Natural killer cell (primary cell): ENCODE data around the gene EFHC1. TPM values are rescaled to one million over a fixed set of nuclear protein-coding genes. Genes with fewer than 3 reads are reported as not detected.

ENCODE experiments used
- ATAC-seq, 3 donors: fragments of 150-1000 bp in 2 of 3; fragments of 200-7000 bp in 1 of 3; cut with Tn5 transposase; 1 replicate in 1 of 3; 2 replicates in 2 of 3; pipeline ENCODE4 v1.10.0; 2021; ENCODE audit warnings: mild to moderate bottlenecking in 2 of 3, moderate library complexity in 2 of 3
- DNase-seq, 2 donors: peaks; one replicate each; pipeline versions ENCODE4 v3.0.0 to v3.0.0-alpha.2; 2013 to 2021; ENCODE audit warnings: mixed read lengths in 1 of 2
- H3K27ac ChIP-seq: one replicate; pipeline ENCODE4 v1.5.1; 2013; ENCODE audit warnings: mild to moderate bottlenecking, low read length
- H3K27me3 ChIP-seq: one replicate; pipeline ENCODE4 v1.6.1; 2013; ENCODE audit warnings: low read length; ENCODE audit not compliant: control insufficient read depth, insufficient read depth
- H3K36me3 ChIP-seq: one replicate; pipeline ENCODE4 v1.6.1; 2013; ENCODE audit warnings: low read length; ENCODE audit not compliant: control insufficient read depth, insufficient read depth
- H3K4me1 ChIP-seq: one replicate; pipeline ENCODE4 v1.6.1; 2013; ENCODE audit warnings: low read length; ENCODE audit not compliant: control insufficient read depth, insufficient read depth
- H3K4me3 ChIP-seq: one replicate; pipeline ENCODE4 v1.5.1; 2013; ENCODE audit warnings: low read length
- H3K9me3 ChIP-seq: one replicate; pipeline ENCODE4 v1.6.1; 2013; ENCODE audit warnings: low read length; ENCODE audit not compliant: control insufficient read depth, insufficient read depth
- H3K27ac Mint-ChIP-seq, 2 donors: one replicate each; pipeline ENCODE4 v1.8.0; 2022; ENCODE audit warnings: mild to moderate bottlenecking in 2 of 2, mixed read lengths in 2 of 2, moderate library complexity in 1 of 2
- H3K27me3 Mint-ChIP-seq, 2 donors: one replicate each; pipeline ENCODE4 v1.8.0; 2022; ENCODE audit warnings: low read depth in 2 of 2, mixed read lengths in 2 of 2
- H3K36me3 Mint-ChIP-seq: one replicate; pipeline ENCODE4 v1.8.0; 2022; ENCODE audit warnings: mixed read lengths
- H3K4me1 Mint-ChIP-seq, 2 donors: one replicate each; pipeline ENCODE4 v1.8.0; 2022; ENCODE audit warnings: mixed read lengths in 2 of 2
- H3K4me3 Mint-ChIP-seq: one replicate; pipeline ENCODE4 v1.8.0; 2022; ENCODE audit warnings: mild to moderate bottlenecking, moderate library complexity, mixed read lengths
- H3K9me3 Mint-ChIP-seq, 2 donors: one replicate each; pipeline ENCODE4 v1.8.0; 2022; ENCODE audit warnings: mixed read lengths in 2 of 2
- WGBS: methylation state at CpG from one replicate; pipeline ENCODE4 v1.1.7; 2013; ENCODE audit warnings: missing lambda C conversion rate; ENCODE audit not compliant: insufficient coverage; 5-methylcytosine and 5-hydroxymethylcytosine counted together
- intact Hi-C: fragments of 100-400 bp; cut with micrococcal nuclease; formaldehyde crosslinking; loops from one replicate; pipeline ENCODE4 v1.14.2; 2022
- total RNA-seq, 4 donors: library from RNA; stranded (reverse); fragments of 120-200 nt in 1 of 4; gene quantifications; one replicate each; pipeline versions ENCODE4 v1.2.3 to v1.2.4, GENCODE V29; 2013 to 2022
- TF ChIP-seq, protein P1 (sequence below): fragments of 200-600 bp; IDR thresholded peaks from one replicate; pipeline ENCODE4 v1.8.0; 2022; ENCODE audit warnings: antibody characterized with exemption

EFHC1 gene
- total RNA-seq, 3 donors from 2014 or later (not counting 1 experiment from before 2014, with no cell fraction given): 10.7 to 20.9 (median 13.7) TPM

DNA sequence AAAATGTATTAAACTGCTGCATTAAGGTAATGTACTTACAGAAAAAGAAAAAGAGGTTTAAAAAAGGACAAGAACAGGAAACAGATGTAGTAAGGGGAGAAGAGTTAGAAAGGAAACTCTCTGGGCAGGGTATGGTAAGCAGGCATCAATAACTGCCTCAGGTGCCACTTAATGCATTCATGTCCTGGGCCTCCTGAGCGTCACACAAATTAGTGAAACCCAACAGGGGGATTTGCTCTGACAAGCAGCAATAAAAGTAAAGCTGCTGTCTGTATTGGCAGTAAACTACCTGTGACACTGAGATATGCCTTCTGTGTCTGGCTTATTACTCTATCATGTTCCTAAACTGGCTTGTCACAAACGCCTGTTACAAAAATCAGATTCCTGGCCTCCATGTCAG is 1.5 kb upstream of the EFHC1 start:
- 54% methylated on average over 2 of the region's 2 CpGs for WGBS
- Histone ChIP-seq H3K36me3 (no peaks in the 10 kb centered on the region), H3K4me1 (peaks cover 15% of the 10 kb centered on the region), H3K4me3 (no peak overlapping the region), H3K9me3 (no peaks in the 10 kb centered on the region), H3K27me3 (no peaks in the 10 kb centered on the region), H3K27ac (no peak overlapping the region)
- peaks cover 0 to 7% of the 10 kb centered on the region in 2 donors for H3K27me3 Mint-ChIP-seq
- ATAC-seq (no peak), DNase-seq (no peak)
- peak overlapping the region; percentile 35 for H3K4me3 Mint-ChIP-seq
- no peaks in the 10 kb centered on the region for H3K4me1 Mint-ChIP-seq
- no peaks in the 10 kb centered on the region for H3K9me3 Mint-ChIP-seq
- TF ChIP-seq, protein P1, sequence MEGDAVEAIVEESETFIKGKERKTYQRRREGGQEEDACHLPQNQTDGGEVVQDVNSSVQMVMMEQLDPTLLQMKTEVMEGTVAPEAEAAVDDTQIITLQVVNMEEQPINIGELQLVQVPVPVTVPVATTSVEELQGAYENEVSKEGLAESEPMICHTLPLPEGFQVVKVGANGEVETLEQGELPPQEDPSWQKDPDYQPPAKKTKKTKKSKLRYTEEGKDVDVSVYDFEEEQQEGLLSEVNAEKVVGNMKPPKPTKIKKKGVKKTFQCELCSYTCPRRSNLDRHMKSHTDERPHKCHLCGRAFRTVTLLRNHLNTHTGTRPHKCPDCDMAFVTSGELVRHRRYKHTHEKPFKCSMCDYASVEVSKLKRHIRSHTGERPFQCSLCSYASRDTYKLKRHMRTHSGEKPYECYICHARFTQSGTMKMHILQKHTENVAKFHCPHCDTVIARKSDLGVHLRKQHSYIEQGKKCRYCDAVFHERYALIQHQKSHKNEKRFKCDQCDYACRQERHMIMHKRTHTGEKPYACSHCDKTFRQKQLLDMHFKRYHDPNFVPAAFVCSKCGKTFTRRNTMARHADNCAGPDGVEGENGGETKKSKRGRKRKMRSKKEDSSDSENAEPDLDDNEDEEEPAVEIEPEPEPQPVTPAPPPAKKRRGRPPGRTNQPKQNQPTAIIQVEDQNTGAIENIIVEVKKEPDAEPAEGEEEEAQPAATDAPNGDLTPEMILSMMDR: no peak
- H3K36me3 Mint-ChIP-seq: no peaks in the 10 kb centered on the region
- H3K27ac Mint-ChIP-seq: no peak overlapping the region
- intact Hi-C loops: no loop called here

DNA sequence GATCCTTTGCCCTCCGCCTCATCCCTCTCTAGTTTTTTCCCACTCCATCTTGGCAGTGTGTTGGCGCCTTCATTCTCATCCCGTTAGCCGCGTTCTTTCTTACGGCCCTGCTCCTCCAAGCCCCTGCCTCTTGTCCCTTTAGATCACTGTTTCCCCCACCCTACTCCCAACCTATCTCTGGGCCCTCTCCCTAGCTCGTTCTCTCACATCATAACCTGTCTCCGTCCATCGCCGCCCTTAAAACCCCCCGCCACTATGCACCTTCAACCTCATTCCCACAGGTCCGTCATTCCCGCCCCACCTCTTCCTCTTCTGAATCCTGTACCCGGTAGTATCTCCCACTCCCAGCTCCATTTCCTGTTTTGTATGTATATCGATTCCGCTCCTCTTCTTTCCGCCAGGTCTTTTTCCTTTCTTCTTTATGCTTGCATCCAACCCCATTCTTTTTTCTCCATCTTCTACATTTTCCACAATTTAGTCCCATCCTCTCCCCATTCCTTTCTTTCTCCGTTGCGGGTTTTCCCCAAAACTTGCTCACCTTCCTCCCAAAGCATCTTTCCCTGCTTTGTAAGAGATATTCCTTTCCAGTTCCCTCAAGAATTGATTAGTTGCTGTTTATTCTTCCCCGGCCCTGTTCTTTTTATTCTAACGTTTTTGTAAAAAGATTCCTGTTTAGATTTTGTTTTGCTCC is 671 bp downstream of the EFHC1 start:
- Histone ChIP-seq H3K27me3 (no peaks in the 10 kb centered on the region), H3K27ac (peak overlapping the region; percentile 71), H3K9me3 (no peaks in the 10 kb centered on the region), H3K4me1 (peaks cover 15% of the 10 kb centered on the region), H3K4me3 (peak overlapping the region; percentile 87), H3K36me3 (no peaks in the 10 kb centered on the region)
- intact Hi-C loops: loop anchor here (1.0 kb wide), 4 partner anchors 59 to 242 kb away; partner anchors contain the start of genes MCM3 and PAQR8
- Mint-ChIP-seq H3K4me1 (no peaks in the 10 kb centered on the region), H3K27me3 (peaks cover 0 to 7% of the 10 kb centered on the region in 2 donors), H3K36me3 (no peaks in the 10 kb centered on the region), H3K27ac (no peak overlapping the region), H3K4me3 (no peak overlapping the region), H3K9me3 (no peaks in the 10 kb centered on the region)
- TF ChIP-seq, protein P1: no peak
- WGBS: 9% methylated on average over 19 of the region's 21 CpGs
- no peak for DNase-seq
- ATAC-seq: no peak

DNA sequence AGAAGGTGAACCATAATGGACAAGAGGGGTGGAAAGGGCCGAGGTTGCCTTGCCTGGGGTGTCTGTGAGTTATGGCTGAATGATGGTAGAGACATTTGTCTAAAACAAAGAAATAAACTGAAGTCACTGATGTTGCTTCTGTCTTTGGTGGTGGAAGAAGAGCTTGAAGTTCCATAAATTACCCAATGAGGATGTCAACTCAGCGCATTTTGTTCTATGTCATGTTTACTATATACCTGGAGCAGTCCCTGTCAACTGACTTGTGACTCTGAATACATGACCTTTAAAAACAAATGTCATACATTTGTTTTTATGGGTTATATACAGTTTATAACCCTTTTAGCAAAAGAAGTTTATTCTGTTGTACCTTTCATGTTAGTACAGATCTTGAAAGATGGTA is 2.0 kb downstream of the EFHC1 start:
- H3K27me3 ChIP-seq: no peaks in the 10 kb centered on the region
- intact Hi-C loops: no loop called here
- Mint-ChIP-seq H3K27ac (no peak overlapping the region), H3K4me1 (no peaks in the 10 kb centered on the region), H3K9me3 (no peaks in the 10 kb centered on the region), H3K27me3 (no peaks in the 10 kb centered on the region), H3K36me3 (no peaks in the 10 kb centered on the region), H3K4me3 (no peak overlapping the region)
- WGBS: 95% methylated on average over 2 of the region's 2 CpGs
- H3K4me3 ChIP-seq: no peak overlapping the region
- DNase-seq: no peak
- H3K27ac ChIP-seq: no peak overlapping the region
- no peaks in the 10 kb centered on the region for H3K9me3 ChIP-seq
- peaks cover 15% of the 10 kb centered on the region for H3K4me1 ChIP-seq
- ATAC-seq: no peak
- TF ChIP-seq, protein P1: no peak
- H3K36me3 ChIP-seq: no peaks in the 10 kb centered on the region

DNA sequence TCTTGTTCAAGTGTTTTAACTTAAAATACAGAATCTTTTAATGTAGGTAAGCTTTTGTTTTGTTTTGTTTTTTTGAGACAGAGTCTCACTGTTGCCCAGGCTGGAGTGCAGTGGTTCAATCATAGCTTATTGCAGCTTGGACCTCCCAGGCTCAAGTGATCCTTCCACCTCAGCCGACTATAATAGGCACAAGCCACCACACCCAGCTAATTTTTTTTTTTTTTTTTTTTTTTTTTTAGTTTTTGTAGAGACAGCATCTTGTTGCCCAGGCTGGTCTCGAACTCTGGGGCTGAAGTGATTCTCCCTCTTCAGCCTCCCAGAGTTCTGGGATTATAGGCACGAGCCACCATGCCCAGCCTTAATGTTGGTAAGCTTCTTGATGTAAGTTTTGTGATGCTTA is 3.3 kb downstream of the EFHC1 start:
- intact Hi-C loops: no loop called here

More for the DNA sequence above, 3.3 kb downstream of the EFHC1 start:
- Histone ChIP-seq H3K36me3 (no peaks in the 10 kb centered on the region), H3K27me3 (no peaks in the 10 kb centered on the region), H3K9me3 (no peaks in the 10 kb centered on the region), H3K4me1 (peaks cover 15% of the 10 kb centered on the region), H3K4me3 (no peak overlapping the region), H3K27ac (no peak overlapping the region)
- ATAC-seq: no peak
- Mint-ChIP-seq H3K9me3 (no peaks in the 10 kb centered on the region), H3K4me1 (no peaks in the 10 kb centered on the region), H3K36me3 (no peaks in the 10 kb centered on the region), H3K27ac (no peak overlapping the region), H3K27me3 (no peaks in the 10 kb centered on the region), H3K4me3 (no peak overlapping the region)
- DNase-seq: no peak
- TF ChIP-seq, protein P1: no peak
- WGBS: 83% methylated on average over 1 of the region's 3 CpGs
